ENCODE data around the gene PTPRK. TPM values are rescaled to one million over a fixed set of nuclear protein-coding genes. Genes with fewer than 3 reads are reported as not detected.

Gene PTPRK
- total and polyA plus RNA-seq, 5 donors from 2014 or later, result 0.16 to 1.0 (median 0.45) TPM; not detected in 1

- no peak for DNase-seq
- Mint-ChIP-seq H3K27ac (no peak overlapping the region), H3K36me3 (no peaks in the 10 kb centered on the region), H3K4me3 (no peak overlapping the region), H3K4me1 (no peaks in the 10 kb centered on the region), H3K27me3 (no peaks in the 10 kb centered on the region), H3K9me3 (peaks cover 0 to 6% (median 0%) of the 10 kb centered on the region in 7 donors)
- ATAC-seq (ENCODE audit: low read depth in 2 of 2), result no peak
- Histone ChIP-seq H3K27ac (ENCODE audit: insufficient read depth, low read length, poor library complexity, severe bottlenecking) (no peak overlapping the region), H3K4me1 (ENCODE audit: control insufficient read depth, insufficient read depth, low read length, poor library complexity, severe bottlenecking) (no peaks in the 10 kb centered on the region), H3K36me3 (ENCODE audit: control insufficient read depth, insufficient read depth, low read length) (no peaks in the 10 kb centered on the region), H3K9me3 (ENCODE audit: control insufficient read depth in 2 of 2, low read length in 2 of 2) (no peaks in the 10 kb centered on the region), H3K4me3 (ENCODE audit: low read depth, low read length) (no peak overlapping the region), H3K27me3 (ENCODE audit: control insufficient read depth, insufficient read depth, low read length) (no peaks in the 10 kb centered on the region)
These were observed 381.7 kb downstream of the PTPRK start for GRCh38 chr6:128138694-128139093.

- Histone ChIP-seq H3K4me3 (ENCODE audit: low read depth, low read length) (no peak overlapping the region), H3K27ac (ENCODE audit: insufficient read depth, low read length, poor library complexity, severe bottlenecking) (no peak overlapping the region), H3K27me3 (ENCODE audit: control insufficient read depth, insufficient read depth, low read length) (no peaks in the 10 kb centered on the region), H3K36me3 (ENCODE audit: control insufficient read depth, insufficient read depth, low read length) (no peaks in the 10 kb centered on the region), H3K9me3 (ENCODE audit: control insufficient read depth in 2 of 2, low read length in 2 of 2) (no peaks in the 10 kb centered on the region), H3K4me1 (ENCODE audit: control insufficient read depth, insufficient read depth, low read length, poor library complexity, severe bottlenecking) (no peaks in the 10 kb centered on the region)
- Mint-ChIP-seq H3K4me3 (no peak overlapping the region), H3K27ac (peak overlapping the region in 1 of 3 donors; percentile 83), H3K36me3 (no peaks in the 10 kb centered on the region), H3K9me3 (peaks cover 0 to 3% (median 0%) of the 10 kb centered on the region in 7 donors), H3K4me1 (peaks cover 0 to 5% (median 1%) of the 10 kb centered on the region in 4 donors), H3K27me3 (no peaks in the 10 kb centered on the region)
- no peak for ATAC-seq (ENCODE audit: low read depth in 2 of 2)
- no peak for DNase-seq
These were observed 385.1 kb downstream of the PTPRK start for GRCh38 chr6:128135325-128135724.

- no peak overlapping the region for H3K27ac Mint-ChIP-seq
- ATAC-seq (ENCODE audit: low read depth in 2 of 2), result no peak
These were observed 388.8 kb downstream of the PTPRK start for GRCh38 chr6:128131566-128131965.

GRCh38 chr6:128131036-128131435 is 389.4 kb downstream of the PTPRK start:
- H3K9me3 Mint-ChIP-seq, result peaks cover 0 to 2% (median 0%) of the 10 kb centered on the region in 7 donors
- no peaks in the 10 kb centered on the region for H3K36me3 Mint-ChIP-seq
- H3K27ac ChIP-seq (ENCODE audit: insufficient read depth, low read length, poor library complexity, severe bottlenecking), result no peak overlapping the region
- DNase-seq, result no peak
- H3K9me3 ChIP-seq (ENCODE audit: control insufficient read depth in 2 of 2, low read length in 2 of 2), result no peaks in the 10 kb centered on the region
- peaks cover 0 to 10% (median 1%) of the 10 kb centered on the region in 4 donors for H3K4me1 Mint-ChIP-seq
- no peaks in the 10 kb centered on the region for H3K36me3 ChIP-seq (ENCODE audit: control insufficient read depth, insufficient read depth, low read length)
- no peaks in the 10 kb centered on the region for H3K4me1 ChIP-seq (ENCODE audit: control insufficient read depth, insufficient read depth, low read length, poor library complexity, severe bottlenecking)
- no peaks in the 10 kb centered on the region for H3K27me3 ChIP-seq (ENCODE audit: control insufficient read depth, insufficient read depth, low read length)
- no peak overlapping the region for H3K4me3 Mint-ChIP-seq
- no peak overlapping the region for H3K27ac Mint-ChIP-seq
- no peak for ATAC-seq (ENCODE audit: low read depth in 2 of 2)
- H3K4me3 ChIP-seq (ENCODE audit: low read depth, low read length), result no peak overlapping the region
- H3K27me3 Mint-ChIP-seq, result no peaks in the 10 kb centered on the region

More at GRCh38 chr6:128131566-128131965, 388.8 kb downstream of the PTPRK start:
- Histone ChIP-seq H3K9me3 (ENCODE audit: control insufficient read depth in 2 of 2, low read length in 2 of 2) (no peaks in the 10 kb centered on the region), H3K36me3 (ENCODE audit: control insufficient read depth, insufficient read depth, low read length) (no peaks in the 10 kb centered on the region), H3K4me1 (ENCODE audit: control insufficient read depth, insufficient read depth, low read length, poor library complexity, severe bottlenecking) (no peaks in the 10 kb centered on the region), H3K27ac (ENCODE audit: insufficient read depth, low read length, poor library complexity, severe bottlenecking) (no peak overlapping the region), H3K4me3 (ENCODE audit: low read depth, low read length) (no peak overlapping the region), H3K27me3 (ENCODE audit: control insufficient read depth, insufficient read depth, low read length) (no peaks in the 10 kb centered on the region)
- Mint-ChIP-seq H3K27me3 (no peaks in the 10 kb centered on the region), H3K4me3 (no peak overlapping the region), H3K36me3 (no peaks in the 10 kb centered on the region), H3K9me3 (peaks cover 0 to 2% (median 0%) of the 10 kb centered on the region in 7 donors), H3K4me1 (peaks cover 0 to 10% (median 1%) of the 10 kb centered on the region in 4 donors)
- no peak for DNase-seq

- no peak overlapping the region for H3K4me3 ChIP-seq (ENCODE audit: low read depth, low read length)
- DNase-seq, result no peak
These were observed 390.7 kb downstream of the PTPRK start for GRCh38 chr6:128129679-128130078.

GRCh38 chr6:128127650-128128049 is 392.7 kb downstream of the PTPRK start:
- no peak overlapping the region for H3K4me3 Mint-ChIP-seq

More at GRCh38 chr6:128129679-128130078, 390.7 kb downstream of the PTPRK start:
- peaks cover 0 to 5% (median 0%) of the 10 kb centered on the region in 7 donors for H3K9me3 Mint-ChIP-seq
- no peaks in the 10 kb centered on the region for H3K36me3 Mint-ChIP-seq
- H3K27ac Mint-ChIP-seq, result no peak overlapping the region
- ATAC-seq (ENCODE audit: low read depth in 2 of 2), result no peak
- no peak overlapping the region for H3K4me3 Mint-ChIP-seq
- H3K27me3 Mint-ChIP-seq, result no peaks in the 10 kb centered on the region
- Histone ChIP-seq H3K27me3 (ENCODE audit: control insufficient read depth, insufficient read depth, low read length) (no peaks in the 10 kb centered on the region), H3K27ac (ENCODE audit: insufficient read depth, low read length, poor library complexity, severe bottlenecking) (no peak overlapping the region), H3K4me1 (ENCODE audit: control insufficient read depth, insufficient read depth, low read length, poor library complexity, severe bottlenecking) (no peaks in the 10 kb centered on the region), H3K9me3 (ENCODE audit: control insufficient read depth in 2 of 2, low read length in 2 of 2) (no peaks in the 10 kb centered on the region), H3K36me3 (ENCODE audit: control insufficient read depth, insufficient read depth, low read length) (no peaks in the 10 kb centered on the region)
- peaks cover 0 to 10% (median 1%) of the 10 kb centered on the region in 4 donors for H3K4me1 Mint-ChIP-seq

GRCh38 chr6:128124713-128125112 is 395.7 kb downstream of the PTPRK start:
- DNase-seq (no peak), ATAC-seq (ENCODE audit: low read depth in 2 of 2) (no peak)
- peaks cover 0 to 5% (median 0%) of the 10 kb centered on the region in 7 donors for H3K9me3 Mint-ChIP-seq
- no peaks in the 10 kb centered on the region for H3K27me3 Mint-ChIP-seq
- no peaks in the 10 kb centered on the region for H3K36me3 Mint-ChIP-seq
- H3K4me1 Mint-ChIP-seq, result peaks cover 0 to 5% (median 0%) of the 10 kb centered on the region in 4 donors
- H3K4me3 ChIP-seq (ENCODE audit: low read depth, low read length), result no peak overlapping the region
- no peaks in the 10 kb centered on the region for H3K27me3 ChIP-seq (ENCODE audit: control insufficient read depth, insufficient read depth, low read length)
- H3K9me3 ChIP-seq (ENCODE audit: control insufficient read depth in 2 of 2, low read length in 2 of 2), result no peaks in the 10 kb centered on the region
- no peaks in the 10 kb centered on the region for H3K36me3 ChIP-seq (ENCODE audit: control insufficient read depth, insufficient read depth, low read length)
- no peaks in the 10 kb centered on the region for H3K4me1 ChIP-seq (ENCODE audit: control insufficient read depth, insufficient read depth, low read length, poor library complexity, severe bottlenecking)
- H3K27ac ChIP-seq (ENCODE audit: insufficient read depth, low read length, poor library complexity, severe bottlenecking), result no peak overlapping the region
- no peak overlapping the region for H3K27ac Mint-ChIP-seq
- H3K4me3 Mint-ChIP-seq, result no peak overlapping the region

More at GRCh38 chr6:128127650-128128049, 392.7 kb downstream of the PTPRK start:
- Histone ChIP-seq H3K36me3 (ENCODE audit: control insufficient read depth, insufficient read depth, low read length) (no peaks in the 10 kb centered on the region), H3K27me3 (ENCODE audit: control insufficient read depth, insufficient read depth, low read length) (no peaks in the 10 kb centered on the region), H3K4me3 (ENCODE audit: low read depth, low read length) (no peak overlapping the region), H3K4me1 (ENCODE audit: control insufficient read depth, insufficient read depth, low read length, poor library complexity, severe bottlenecking) (no peaks in the 10 kb centered on the region), H3K27ac (ENCODE audit: insufficient read depth, low read length, poor library complexity, severe bottlenecking) (no peak overlapping the region), H3K9me3 (ENCODE audit: control insufficient read depth in 2 of 2, low read length in 2 of 2) (no peaks in the 10 kb centered on the region)
- no peaks in the 10 kb centered on the region for H3K27me3 Mint-ChIP-seq
- no peaks in the 10 kb centered on the region for H3K36me3 Mint-ChIP-seq
- H3K4me1 Mint-ChIP-seq, result peaks cover 0 to 9% (median 1%) of the 10 kb centered on the region in 4 donors
- peaks cover 0 to 5% (median 0%) of the 10 kb centered on the region in 7 donors for H3K9me3 Mint-ChIP-seq
- ATAC-seq (ENCODE audit: low read depth in 2 of 2), result no peak
- DNase-seq, result no peak
- no peak overlapping the region for H3K27ac Mint-ChIP-seq

- Mint-ChIP-seq H3K27me3 (no peaks in the 10 kb centered on the region), H3K27ac (no peak overlapping the region), H3K36me3 (no peaks in the 10 kb centered on the region), H3K4me3 (no peak overlapping the region), H3K4me1 (no peaks in the 10 kb centered on the region), H3K9me3 (peaks cover 0 to 5% (median 0%) of the 10 kb centered on the region in 7 donors)
- DNase-seq (no peak), ATAC-seq (ENCODE audit: low read depth in 2 of 2) (no peak)
- Histone ChIP-seq H3K27me3 (ENCODE audit: control insufficient read depth, insufficient read depth, low read length) (no peaks in the 10 kb centered on the region), H3K36me3 (ENCODE audit: control insufficient read depth, insufficient read depth, low read length) (no peaks in the 10 kb centered on the region), H3K4me3 (ENCODE audit: low read depth, low read length) (no peak overlapping the region), H3K4me1 (ENCODE audit: control insufficient read depth, insufficient read depth, low read length, poor library complexity, severe bottlenecking) (no peaks in the 10 kb centered on the region), H3K9me3 (ENCODE audit: control insufficient read depth in 2 of 2, low read length in 2 of 2) (no peaks in the 10 kb centered on the region), H3K27ac (ENCODE audit: insufficient read depth, low read length, poor library complexity, severe bottlenecking) (no peak overlapping the region)
These were observed 398.8 kb downstream of the PTPRK start for GRCh38 chr6:128121610-128122009.
